GM12801 (cell line): ENCODE measurements around the gene EDNRA.

Source experiments
- TF ChIP-seq, protein P1 (sequence below): IDR thresholded peaks from one replicate; pipeline ENCODE4 v1.5.1; 2011; ENCODE audit warnings: control low read depth; ENCODE audit not compliant: insufficient read length; ENCODE audit errors: extremely low read depth

EDNRA gene

DNA sequence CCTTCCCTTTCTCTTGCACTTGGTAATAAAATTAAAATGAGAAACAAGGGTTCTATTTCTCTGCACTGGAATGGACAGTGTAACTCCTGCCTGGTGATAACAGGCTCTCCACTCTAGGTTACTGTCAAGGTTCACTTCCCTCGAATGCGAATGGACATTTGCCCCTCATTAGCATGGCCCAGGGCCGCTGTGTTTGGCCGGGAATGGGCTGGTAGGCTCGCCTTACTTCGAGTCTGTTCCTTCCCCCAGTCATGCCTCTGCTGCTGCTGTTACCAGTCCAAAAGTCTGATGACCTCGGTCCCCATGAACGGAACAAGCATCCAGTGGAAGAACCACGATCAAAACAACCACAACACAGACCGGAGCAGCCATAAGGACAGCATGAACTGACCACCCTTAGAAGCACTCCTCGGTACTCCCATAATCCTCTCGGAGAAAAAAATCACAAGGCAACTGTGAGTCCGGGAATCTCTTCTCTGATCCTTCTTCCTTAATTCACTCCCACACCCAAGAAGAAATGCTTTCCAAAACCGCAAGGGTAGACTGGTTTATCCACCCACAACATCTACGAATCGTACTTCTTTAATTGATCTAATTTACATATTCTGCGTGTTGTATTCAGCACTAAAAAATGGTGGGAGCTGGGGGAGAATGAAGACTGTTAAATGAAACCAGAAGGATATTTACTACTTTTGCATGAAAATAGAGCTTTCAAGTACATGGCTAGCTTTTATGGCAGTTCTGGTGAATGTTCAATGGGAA is 61.5 kb downstream of the EDNRA start:
- TF ChIP-seq, protein P1, sequence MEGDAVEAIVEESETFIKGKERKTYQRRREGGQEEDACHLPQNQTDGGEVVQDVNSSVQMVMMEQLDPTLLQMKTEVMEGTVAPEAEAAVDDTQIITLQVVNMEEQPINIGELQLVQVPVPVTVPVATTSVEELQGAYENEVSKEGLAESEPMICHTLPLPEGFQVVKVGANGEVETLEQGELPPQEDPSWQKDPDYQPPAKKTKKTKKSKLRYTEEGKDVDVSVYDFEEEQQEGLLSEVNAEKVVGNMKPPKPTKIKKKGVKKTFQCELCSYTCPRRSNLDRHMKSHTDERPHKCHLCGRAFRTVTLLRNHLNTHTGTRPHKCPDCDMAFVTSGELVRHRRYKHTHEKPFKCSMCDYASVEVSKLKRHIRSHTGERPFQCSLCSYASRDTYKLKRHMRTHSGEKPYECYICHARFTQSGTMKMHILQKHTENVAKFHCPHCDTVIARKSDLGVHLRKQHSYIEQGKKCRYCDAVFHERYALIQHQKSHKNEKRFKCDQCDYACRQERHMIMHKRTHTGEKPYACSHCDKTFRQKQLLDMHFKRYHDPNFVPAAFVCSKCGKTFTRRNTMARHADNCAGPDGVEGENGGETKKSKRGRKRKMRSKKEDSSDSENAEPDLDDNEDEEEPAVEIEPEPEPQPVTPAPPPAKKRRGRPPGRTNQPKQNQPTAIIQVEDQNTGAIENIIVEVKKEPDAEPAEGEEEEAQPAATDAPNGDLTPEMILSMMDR = no peak

DNA sequence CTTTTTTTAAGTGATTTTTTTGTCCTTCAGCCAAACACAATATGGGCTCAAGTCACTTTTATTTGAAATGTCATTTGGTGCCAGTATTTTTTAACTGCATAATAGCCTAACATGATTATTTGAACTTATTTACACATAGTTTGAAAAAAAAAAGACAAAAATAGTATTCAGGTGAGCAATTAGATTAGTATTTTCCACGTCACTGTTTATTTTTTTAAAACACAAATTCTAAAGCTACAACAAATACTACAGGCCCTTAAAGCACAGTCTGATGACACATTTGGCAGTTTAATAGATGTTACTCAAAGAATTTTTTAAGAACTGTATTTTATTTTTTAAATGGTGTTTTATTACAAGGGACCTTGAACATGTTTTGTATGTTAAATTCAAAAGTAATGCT is 62.1 kb downstream of the EDNRA start:
- TF ChIP-seq, protein P1 = no peak

DNA sequence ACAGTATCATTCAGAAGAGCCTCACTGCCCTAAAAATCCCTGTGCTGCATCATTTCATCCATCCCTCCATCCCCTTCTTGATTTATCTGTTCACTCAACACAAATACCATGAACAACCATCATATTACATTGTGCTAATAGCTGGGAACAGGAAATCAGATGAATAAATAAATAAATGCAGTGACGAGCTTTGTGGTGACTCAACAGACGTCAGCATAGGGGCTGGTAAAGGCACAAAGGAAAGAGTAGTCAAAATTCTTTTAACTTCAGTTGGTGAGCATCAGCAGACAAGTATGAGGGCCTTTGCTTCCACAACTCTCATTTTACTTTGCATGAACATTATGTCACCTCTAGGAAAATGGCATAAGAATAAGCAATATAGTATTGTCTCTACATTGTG is 65.5 kb downstream of the EDNRA start:
- TF ChIP-seq, protein P1 = no peak

DNA sequence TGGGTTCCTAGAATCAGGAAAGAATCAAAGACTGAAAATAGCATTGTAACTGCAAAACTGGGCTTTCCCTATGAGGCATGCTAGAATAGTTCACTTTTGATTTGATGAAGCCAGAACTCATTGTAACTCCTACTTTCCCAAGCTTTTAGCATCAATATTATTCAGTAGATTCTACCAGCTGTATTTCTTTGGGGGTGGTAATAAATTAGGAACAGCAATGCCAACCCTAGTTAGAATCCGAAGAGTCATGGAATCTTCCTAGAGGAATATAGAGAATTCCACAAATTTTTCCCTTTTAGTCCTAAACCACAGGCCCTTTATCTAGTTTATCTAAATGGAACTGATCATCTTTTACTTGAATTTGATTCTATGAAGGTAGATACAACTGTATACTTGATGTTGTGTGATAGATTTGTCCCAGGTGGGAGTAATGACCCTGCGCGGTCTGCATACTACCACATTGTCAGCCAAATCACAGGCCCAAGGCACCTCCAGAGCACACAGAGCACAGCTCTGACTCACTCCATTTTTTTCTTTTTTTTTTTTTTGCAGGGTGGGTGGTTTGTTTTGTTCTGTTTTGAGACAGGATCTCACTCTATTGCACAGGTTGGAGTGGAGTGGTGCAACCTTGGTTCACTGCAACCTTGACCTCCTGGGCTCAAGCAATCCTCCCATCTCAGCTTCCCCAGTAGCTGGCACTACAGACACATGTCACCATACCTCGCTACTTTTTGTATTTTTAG is 66.6 kb downstream of the EDNRA start:
- TF ChIP-seq, protein P1 = no peak

DNA sequence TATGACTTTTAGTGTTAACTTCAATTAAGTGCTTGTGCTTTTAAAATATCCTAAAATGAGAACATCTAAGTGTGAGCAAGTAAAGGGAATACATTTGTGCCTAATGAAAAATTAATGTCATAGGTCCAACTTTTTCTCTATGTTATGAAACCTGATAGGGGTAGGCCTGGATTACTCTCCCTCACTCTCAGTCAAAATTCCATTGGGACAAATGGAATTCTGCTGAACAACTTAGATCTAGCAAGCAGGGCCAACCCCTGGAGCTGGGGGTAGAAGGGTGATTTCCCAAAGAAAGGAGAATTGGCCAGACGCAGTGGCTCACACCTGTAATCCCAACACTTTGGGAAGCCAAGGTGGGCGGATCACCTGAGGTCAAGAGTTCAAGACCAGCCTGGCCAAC is 67.4 kb downstream of the EDNRA start:
- TF ChIP-seq, protein P1 = no peak

DNA sequence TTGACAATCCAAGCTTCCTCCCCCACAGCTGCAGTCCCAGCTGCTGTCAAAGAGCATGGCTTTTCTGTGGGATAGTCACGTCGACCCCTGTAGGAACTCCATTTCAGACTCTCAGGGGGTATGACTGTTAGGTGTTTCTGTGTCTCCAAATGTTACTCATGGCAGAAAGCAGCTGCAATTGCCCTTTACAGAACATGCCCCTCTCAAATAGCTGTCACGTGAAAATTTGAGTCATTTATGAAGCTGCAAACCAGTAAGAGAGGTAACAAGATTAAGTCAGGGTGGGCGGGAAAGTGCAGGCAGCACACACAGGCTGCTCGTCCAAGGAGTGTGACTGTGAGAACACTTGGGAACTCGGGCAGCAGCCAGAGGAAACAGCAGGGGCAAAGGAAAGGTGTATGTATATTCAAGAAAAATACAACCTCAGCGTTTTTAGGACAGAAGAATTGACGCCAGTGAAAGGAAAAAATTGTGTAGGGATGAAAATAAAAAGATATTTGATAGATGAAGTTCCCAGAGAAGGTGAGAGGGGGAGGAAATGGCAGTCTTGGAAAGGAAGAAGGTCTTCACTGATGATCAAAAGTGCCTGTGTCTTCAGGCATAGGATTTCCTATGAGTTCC is 69.8 kb downstream of the EDNRA start:
- TF ChIP-seq, protein P1 = no peak

DNA sequence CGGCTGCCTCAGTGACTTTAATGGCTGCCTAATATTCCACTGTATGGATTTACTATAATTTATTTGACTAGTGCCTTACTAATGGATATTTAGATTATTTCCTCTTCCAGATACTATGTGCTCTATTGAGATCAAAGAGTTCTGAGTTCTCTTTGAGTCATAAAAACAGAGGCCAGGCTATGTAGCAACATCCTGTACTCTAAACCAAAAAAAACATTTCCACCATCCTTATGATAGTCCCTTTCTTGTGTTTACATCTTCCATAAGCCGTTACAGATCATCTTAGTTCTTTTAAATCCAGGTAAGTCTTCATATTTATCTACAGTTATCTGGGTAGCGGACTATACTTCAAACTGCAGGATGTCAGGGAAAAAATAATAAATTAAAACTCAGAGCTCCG is 79.7 kb downstream of the EDNRA start:
- TF ChIP-seq, protein P1 = no peak
